Measurements from ENCODE around the gene PITPNC1. TPM values are rescaled to one million over a fixed set of nuclear protein-coding genes. Genes with fewer than 3 reads are reported as not detected.
"Not testable (repeated sequence)": the region's sequence is repeated elsewhere in the genome, so short reads cannot be mapped to it uniquely, and the experiment has no call there.

Gene PITPNC1
- total RNA-seq, 1 experiment from 2014 or later: 10.4 TPM

- DNase-seq (ENCODE audit: low read depth): peak; percentile 49
Observed at GRCh38 chr17:67400193-67400592, 23.1 kb downstream of the PITPNC1 start.

- DNase-seq (ENCODE audit: low read depth): no peak
Observed at GRCh38 chr17:67401106-67401505, 24.0 kb downstream of the PITPNC1 start.

GRCh38 chr17:67401598-67402504, 24.8 kb downstream of the PITPNC1 start:
- DNase-seq (ENCODE audit: low read depth): no peak

GRCh38 chr17:67403065-67403464, 26.0 kb downstream of the PITPNC1 start:
- DNase-seq (ENCODE audit: low read depth): no peak

GRCh38 chr17:67403483-67403882, 26.4 kb downstream of the PITPNC1 start:
- DNase-seq (ENCODE audit: low read depth): no peak

GRCh38 chr17:67408455-67408830, 31.4 kb downstream of the PITPNC1 start:
- DNase-seq (ENCODE audit: low read depth): not testable (repeated sequence)

GRCh38 chr17:67411397-67411796, 34.3 kb downstream of the PITPNC1 start:
- no peak for DNase-seq (ENCODE audit: low read depth)

GRCh38 chr17:67412032-67412431, 35.0 kb downstream of the PITPNC1 start:
- DNase-seq (ENCODE audit: low read depth): no peak

GRCh38 chr17:67412941-67413340, 35.9 kb downstream of the PITPNC1 start:
- DNase-seq (ENCODE audit: low read depth): no peak

- no peak for DNase-seq (ENCODE audit: low read depth)
Observed at GRCh38 chr17:67413388-67413787, 36.3 kb downstream of the PITPNC1 start.

- DNase-seq (ENCODE audit: low read depth): no peak
Observed at GRCh38 chr17:67414130-67414529, 37.0 kb downstream of the PITPNC1 start.

- no peak for DNase-seq (ENCODE audit: low read depth)
Observed at GRCh38 chr17:67414559-67414958, 37.5 kb downstream of the PITPNC1 start.

- DNase-seq (ENCODE audit: low read depth): no peak
Observed at GRCh38 chr17:67415291-67415690, 38.2 kb downstream of the PITPNC1 start.

GRCh38 chr17:67417507-67417906, 40.4 kb downstream of the PITPNC1 start:
- DNase-seq (ENCODE audit: low read depth): no peak

- DNase-seq (ENCODE audit: low read depth): no peak
Observed at GRCh38 chr17:67420994-67421393, 43.9 kb downstream of the PITPNC1 start.

GRCh38 chr17:67421869-67422273, 44.8 kb downstream of the PITPNC1 start:
- DNase-seq (ENCODE audit: low read depth): peak; percentile 95

- DNase-seq (ENCODE audit: low read depth): not testable (repeated sequence)
Observed at GRCh38 chr17:67422296-67422695, 45.2 kb downstream of the PITPNC1 start.

- DNase-seq (ENCODE audit: low read depth): no peak
Observed at GRCh38 chr17:67422897-67423296, 45.8 kb downstream of the PITPNC1 start.

GRCh38 chr17:67425571-67426160, 48.6 kb downstream of the PITPNC1 start:
- no peak for DNase-seq (ENCODE audit: low read depth)

GRCh38 chr17:67427424-67427823, 50.3 kb downstream of the PITPNC1 start:
- DNase-seq (ENCODE audit: low read depth): no peak

- not testable (repeated sequence) for DNase-seq (ENCODE audit: low read depth)
Observed at GRCh38 chr17:67430515-67430914, 53.4 kb downstream of the PITPNC1 start.

- DNase-seq (ENCODE audit: low read depth): peak; percentile 87
Observed at GRCh38 chr17:67431249-67432015, 54.4 kb downstream of the PITPNC1 start.
